ENCODE data around the gene CAMSAP3.
"Not testable (repeated sequence)": the region's sequence is repeated elsewhere in the genome, so short reads cannot be mapped to it uniquely, and the experiment has no call there.

Gene CAMSAP3

DNA sequence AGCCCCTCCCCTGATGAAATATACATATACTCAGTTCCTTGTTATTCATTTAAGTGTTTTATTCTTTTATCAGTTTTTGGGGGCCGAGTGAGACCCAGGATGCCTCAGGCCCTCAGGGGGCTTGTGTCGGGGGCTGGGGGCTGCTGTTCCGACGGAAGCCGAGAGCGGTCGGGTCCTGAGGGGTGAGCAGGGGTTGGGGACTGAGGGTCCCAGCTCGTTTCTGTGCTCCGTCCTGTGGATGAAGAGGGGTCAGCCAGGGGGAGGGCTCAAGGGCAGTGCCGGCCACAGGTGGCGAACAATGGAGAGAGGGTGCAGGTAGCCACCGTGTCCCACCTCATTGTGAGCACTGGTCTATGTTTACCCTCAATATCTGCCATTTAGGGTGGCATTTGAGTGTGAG, 35.9 kb downstream of the CAMSAP3 start:
- DNase-seq (ENCODE audit: low read depth in 3 of 3): no peak

DNA sequence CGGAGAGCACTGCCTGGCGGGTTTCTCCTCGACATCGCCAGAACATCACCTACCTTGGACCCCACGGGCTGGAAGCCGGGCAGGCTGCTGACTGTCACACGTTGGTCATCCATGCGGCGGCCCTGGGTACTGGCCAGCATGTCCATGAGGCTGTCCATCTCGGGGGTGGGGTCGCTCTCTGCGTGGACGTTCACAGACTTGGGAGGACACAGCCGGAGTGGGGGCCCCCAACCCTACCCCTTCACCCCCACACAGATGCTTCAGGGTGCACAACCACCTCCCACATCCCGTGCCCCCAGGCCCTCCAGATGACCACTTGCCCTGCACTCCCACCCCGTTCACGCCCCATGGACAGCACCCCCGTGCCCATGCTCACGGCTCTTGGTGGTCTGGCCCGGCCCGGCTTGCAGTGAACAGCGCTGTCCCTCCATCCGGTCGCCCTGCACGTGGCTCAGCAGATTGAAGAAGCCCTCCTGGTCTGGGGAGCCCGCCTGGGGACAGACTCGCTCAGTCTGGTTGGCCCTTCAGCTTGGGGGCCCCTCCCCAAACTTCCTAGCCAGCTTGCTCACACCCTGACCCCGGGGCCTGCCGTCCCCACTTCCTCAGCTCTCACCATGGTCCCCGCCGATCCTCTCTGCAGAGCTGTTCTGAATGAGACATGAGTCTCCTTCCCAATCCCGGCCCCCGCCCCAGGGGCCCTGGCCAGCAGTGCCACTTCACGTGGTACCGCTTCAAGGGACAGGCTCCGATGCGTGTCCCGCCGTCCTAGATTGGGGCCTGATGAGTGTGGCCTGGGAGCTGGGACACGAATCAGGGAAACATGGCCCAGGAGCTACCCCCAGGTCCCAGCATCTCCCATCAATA, 36.9 kb downstream of the CAMSAP3 start:
- DNase-seq (ENCODE audit: low read depth in 3 of 3): no peak

- no peak for DNase-seq (ENCODE audit: low read depth in 3 of 3)
These were observed 38.0 kb downstream of the CAMSAP3 start, which contains the start of gene PCP2 for GRCh38 chr19:7633698-7634097. PCP2 (minus strand) TSS chr19:7633719; CDS start chr19:7633457, 262 bp downstream.

GRCh38 chr19:7635670-7636069, 40.0 kb downstream of the CAMSAP3 start:
- DNase-seq (ENCODE audit: low read depth in 3 of 3): no peak

- no peak for DNase-seq (ENCODE audit: low read depth in 3 of 3)
These were observed 40.6 kb downstream of the CAMSAP3 start for GRCh38 chr19:7636317-7636690.

- peak; percentile 89 to 92 (median 89) for DNase-seq (ENCODE audit: low read depth in 3 of 3)
These were observed 41.2 kb downstream of the CAMSAP3 start, which contains the start of gene STXBP2 for GRCh38 chr19:7636691-7637373. STXBP2 (plus strand) TSS chr19:7637110; CDS start chr19:7637150, 40 bp downstream.

- no peak for DNase-seq (ENCODE audit: low read depth in 3 of 3)
These were observed 42.0 kb downstream of the CAMSAP3 start for GRCh38 chr19:7637374-7638256.

- no peak for DNase-seq (ENCODE audit: low read depth in 3 of 3)
These were observed 43.3 kb downstream of the CAMSAP3 start for GRCh38 chr19:7638802-7639465.

GRCh38 chr19:7639863-7640348, 44.2 kb downstream of the CAMSAP3 start:
- no peak for DNase-seq (ENCODE audit: low read depth in 3 of 3)

DNA sequence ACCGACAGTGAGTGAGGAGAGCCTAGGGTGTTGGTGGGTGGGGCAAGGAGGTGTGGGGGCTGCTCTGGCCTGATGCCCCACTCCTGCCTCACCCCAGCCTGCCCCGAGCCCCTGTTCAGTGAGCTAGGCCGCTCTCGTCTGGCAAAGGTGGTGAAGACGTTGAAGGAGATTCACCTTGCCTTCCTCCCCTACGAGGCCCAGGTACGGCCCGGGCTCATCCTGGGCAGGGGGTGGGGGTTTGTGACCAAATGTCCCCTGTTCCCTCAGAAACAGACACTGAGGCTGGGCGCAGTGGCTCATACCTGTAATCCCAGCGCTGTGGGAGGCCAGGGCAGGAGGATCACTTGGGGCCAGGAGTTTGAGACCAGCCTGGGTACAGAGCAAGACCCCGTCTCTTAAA, 45.1 kb downstream of the CAMSAP3 start:
- DNase-seq (ENCODE audit: low read depth in 3 of 3): no peak

DNA sequence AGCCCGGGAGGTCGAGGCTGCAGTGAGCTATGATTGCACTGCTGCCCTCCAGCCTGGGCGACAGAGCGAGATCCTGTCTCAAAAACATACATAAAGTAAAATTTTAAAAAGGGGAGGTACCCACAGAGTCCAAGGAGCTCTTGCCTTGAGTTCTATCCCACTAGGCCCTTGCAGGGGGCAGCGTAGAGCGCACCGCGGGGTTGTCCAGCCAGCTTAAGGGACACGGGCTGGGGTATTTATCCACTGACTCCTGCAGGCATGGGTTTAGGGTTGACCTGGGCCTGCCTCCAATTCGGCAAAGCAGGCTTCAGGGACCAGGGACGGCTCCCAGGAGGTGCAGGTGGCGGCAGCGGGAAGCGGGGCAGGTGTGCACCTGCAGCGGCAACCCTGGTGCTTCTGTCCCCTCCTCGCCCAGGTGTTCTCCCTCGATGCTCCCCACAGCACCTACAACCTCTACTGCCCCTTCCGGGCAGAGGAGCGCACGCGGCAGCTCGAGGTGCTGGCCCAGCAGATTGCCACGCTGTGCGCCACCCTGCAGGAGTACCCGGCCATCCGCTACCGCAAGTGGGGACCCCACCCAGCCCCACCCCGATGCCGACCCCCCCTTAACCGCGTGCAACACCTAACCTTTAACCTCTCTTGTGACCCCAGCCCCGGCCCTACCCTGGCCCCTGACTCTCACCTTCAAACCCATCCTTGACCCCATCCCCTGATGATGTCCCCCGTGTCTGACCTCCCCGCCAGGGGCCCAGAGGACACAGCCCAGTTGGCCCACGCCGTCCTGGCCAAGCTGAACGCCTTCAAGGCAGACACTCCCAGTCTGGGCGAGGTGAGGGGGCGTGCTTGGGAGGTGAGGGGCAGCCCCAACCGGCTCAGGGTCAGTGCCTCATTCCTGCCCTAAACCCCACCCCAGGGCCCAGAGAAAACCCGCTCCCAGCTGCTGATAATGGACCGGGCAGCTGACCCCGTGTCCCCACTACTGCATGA, 45.9 kb downstream of the CAMSAP3 start:
- no peak for DNase-seq (ENCODE audit: low read depth in 3 of 3)

DNA sequence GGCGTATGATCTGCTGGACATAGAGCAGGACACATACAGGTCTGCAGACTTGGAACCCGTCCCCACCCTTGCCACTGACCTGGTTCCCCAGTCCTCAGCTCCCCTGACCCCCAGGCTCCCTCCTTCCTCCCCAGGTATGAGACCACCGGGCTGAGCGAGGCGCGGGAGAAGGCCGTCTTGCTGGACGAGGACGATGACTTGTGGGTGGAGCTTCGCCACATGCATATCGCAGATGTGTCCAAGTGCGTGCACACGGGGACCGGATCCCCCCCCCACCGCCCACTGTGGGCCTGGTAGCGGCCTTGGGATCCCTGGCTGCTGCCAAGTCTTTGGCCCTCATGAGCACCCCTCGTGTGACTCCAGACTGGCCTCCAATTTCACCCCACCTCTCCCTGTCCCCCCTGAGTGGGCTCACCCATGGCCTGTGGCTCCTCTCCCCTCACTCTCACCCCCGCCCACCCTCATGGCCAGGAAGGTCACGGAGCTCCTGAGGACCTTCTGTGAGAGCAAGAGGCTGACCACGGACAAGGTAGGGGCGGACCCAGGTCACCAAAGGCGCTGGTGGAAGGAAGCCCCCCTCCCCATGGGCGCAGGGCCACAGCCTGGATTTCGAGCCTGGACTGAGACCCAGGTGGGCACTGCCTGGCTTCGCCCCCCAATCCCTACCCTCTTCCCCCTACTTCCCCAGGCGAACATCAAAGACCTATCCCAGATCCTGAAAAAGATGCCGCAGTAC, 46.8 kb downstream of the CAMSAP3 start:
- DNase-seq (ENCODE audit: low read depth in 3 of 3): no peak

DNA sequence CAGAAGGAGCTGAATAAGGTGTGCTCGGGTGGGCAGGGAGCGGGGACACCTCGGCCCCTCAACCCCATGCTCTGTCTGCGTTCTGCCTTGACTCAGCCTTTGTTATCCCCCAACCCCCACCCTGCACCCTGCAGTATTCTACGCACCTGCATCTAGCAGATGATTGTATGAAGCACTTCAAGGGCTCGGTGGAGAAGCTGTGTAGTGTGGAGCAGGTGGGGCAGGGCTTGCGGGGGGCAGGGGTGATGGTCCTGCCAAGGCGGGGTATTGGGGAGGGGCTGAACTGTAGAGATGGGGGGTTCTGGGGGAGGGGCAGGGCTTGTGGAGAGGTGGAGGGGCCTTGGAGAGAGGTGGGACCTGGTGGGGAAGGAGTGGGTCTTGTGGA, 47.4 kb downstream of the CAMSAP3 start:
- DNase-seq (ENCODE audit: low read depth in 3 of 3): no peak

GRCh38 chr19:7643629-7644549, 48.2 kb downstream of the CAMSAP3 start:
- DNase-seq (ENCODE audit: low read depth in 3 of 3): not testable (repeated sequence)

GRCh38 chr19:7644550-7644877, 48.9 kb downstream of the CAMSAP3 start:
- DNase-seq (ENCODE audit: low read depth in 3 of 3): no peak

DNA sequence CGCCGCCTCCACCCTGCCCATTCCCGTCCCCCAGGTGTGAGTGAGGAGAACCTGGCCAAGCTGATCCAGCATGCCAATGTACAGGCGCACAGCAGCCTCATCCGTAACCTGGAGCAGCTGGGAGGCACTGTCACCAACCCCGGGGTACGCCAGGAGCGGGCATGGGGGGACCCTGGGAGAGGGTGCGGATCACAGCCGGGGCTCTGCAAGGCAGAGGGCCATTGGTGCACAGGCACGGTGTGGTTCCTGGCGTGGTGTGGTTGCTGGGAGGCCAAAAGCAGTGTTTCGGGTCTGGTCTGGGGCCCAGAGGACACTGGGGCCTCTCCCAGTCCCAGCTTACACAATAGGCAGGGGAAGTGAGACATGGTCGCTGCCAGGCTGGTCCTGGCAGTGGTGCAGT, 49.5 kb downstream of the CAMSAP3 start:
- no peak for DNase-seq (ENCODE audit: low read depth in 3 of 3)

DNA sequence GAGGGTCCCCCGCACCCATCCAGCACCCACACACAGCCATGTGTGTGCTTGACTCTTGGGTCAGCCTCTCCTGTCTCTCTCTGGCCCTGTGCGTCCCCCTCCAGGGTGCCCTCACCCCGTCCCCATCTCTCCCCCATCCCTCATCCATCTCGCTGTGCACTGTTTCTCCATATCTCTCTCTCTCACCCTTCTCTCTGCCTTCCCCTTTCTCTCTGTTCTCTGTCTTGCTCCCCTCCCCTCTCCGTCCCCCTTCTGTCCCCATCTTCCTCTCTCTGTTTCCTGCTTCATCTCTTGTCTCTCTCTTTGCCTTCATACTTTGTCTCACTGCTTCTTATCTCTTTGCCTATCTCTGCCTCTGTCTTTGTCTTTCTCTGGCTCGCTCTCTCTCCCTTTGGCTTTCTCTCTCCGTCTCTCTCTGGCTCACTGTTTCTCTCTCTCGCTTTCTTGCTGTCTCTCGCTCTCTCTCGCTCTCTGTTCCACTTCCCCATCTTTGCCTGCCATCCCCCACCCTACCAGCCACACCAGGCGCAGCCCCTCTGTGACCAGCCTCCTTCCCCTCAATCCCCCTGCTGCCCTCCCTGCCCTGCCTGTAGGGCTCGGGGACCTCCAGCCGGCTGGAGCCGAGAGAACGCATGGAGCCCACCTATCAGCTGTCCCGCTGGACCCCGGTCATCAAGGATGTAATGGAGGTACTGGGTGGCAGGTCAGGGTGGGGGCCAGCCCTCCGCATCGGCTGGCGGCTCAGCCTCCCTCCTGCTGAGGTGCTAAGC, 50.2 kb downstream of the CAMSAP3 start:
- DNase-seq (ENCODE audit: low read depth in 3 of 3): no peak

GRCh38 chr19:7646426-7646700, 50.7 kb downstream of the CAMSAP3 start:
- DNase-seq (ENCODE audit: low read depth in 3 of 3): no peak

All from stimulated activated CD4-positive, alpha-beta T cell treated with anti-CD3 and anti-CD28 coated beads, TNF-alpha, amount 100 ng/mL, for 4 hours (primary cell).